OCI-LY1 (cell line): ENCODE results near the gene BPIFB2.
"Not testable (repeated sequence)": the region's sequence is repeated elsewhere in the genome, so short reads cannot be mapped to it uniquely, and the experiment has no call there.

Experiments
- EZH2 ChIP-seq: fragments of 200-600 bp; sonication (generic), shearing (Covaris generic); IDR thresholded peaks from 2 replicates; pipeline ENCODE4 v1.8.0; 2017; ENCODE audit warnings: borderline replicate concordance, mixed run types, mild to moderate bottlenecking, antibody characterized with exemption, low read length, moderate library complexity, mixed read lengths
- TF ChIP-seq, protein P1 (sequence below): fragments of 200-600 bp; sonication (generic), shearing (Covaris generic); IDR thresholded peaks from 2 replicates; pipeline ENCODE4 v1.5.1; 2017; ENCODE audit warnings: mild to moderate bottlenecking, antibody characterized with exemption, low read length, moderate library complexity, mixed read lengths

DNA sequence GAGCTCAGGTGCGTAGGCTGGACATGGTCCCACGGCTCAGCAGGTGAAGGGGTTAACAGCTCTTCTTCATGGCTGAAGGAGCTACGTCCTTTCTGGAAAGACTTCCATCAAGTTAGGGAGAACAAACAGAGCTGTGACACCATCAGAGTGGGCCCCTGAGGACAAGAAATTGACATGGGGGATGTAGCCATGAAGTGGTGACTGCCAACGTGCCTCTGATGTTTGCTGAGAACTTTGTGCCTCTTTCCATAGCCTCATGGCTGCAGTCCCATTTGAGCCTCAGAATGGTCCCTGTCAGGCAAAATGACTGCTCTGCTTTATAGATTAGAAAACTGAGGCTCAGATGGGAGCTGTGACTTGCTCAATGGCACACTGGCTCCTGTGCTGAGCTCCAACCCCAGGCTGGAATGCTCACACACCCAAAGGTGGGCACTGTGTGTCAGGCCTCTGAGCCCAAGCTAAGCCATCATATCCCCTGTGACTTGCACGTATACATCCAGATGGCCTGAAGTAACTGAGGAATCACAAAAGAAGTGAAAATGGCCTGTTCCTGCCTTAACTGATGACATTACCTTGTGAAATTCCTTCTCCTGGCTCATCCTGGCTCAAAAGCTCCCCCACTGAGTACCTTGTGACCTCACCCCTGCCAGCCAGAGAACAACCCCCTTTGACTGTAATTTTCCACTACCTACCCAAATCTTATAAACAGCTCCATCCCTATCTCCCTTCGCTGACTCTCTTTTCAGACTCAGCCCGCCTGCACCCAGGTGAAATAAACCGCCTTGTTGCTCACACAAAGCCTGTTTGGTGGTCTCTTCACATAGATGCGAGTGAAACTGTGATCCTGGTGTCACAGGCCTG, 33.1 kb upstream of the BPIFB2 start:
- TF ChIP-seq, protein P1, sequence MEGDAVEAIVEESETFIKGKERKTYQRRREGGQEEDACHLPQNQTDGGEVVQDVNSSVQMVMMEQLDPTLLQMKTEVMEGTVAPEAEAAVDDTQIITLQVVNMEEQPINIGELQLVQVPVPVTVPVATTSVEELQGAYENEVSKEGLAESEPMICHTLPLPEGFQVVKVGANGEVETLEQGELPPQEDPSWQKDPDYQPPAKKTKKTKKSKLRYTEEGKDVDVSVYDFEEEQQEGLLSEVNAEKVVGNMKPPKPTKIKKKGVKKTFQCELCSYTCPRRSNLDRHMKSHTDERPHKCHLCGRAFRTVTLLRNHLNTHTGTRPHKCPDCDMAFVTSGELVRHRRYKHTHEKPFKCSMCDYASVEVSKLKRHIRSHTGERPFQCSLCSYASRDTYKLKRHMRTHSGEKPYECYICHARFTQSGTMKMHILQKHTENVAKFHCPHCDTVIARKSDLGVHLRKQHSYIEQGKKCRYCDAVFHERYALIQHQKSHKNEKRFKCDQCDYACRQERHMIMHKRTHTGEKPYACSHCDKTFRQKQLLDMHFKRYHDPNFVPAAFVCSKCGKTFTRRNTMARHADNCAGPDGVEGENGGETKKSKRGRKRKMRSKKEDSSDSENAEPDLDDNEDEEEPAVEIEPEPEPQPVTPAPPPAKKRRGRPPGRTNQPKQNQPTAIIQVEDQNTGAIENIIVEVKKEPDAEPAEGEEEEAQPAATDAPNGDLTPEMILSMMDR, result not testable (repeated sequence)
- TF ChIP-seq EZH2, result not testable (repeated sequence)
